ENCODE measurements around the gene TSPAN17. TPM values are rescaled to one million over a fixed set of nuclear protein-coding genes. Genes with fewer than 3 reads are reported as not detected.

Gene TSPAN17, protein sequence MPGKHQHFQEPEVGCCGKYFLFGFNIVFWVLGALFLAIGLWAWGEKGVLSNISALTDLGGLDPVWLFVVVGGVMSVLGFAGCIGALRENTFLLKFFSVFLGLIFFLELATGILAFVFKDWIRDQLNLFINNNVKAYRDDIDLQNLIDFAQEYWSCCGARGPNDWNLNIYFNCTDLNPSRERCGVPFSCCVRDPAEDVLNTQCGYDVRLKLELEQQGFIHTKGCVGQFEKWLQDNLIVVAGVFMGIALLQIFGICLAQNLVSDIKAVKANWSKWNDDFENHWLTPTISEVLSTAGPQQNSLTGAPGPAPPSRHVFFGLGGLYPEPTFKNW
- total RNA-seq: 19.1 and 36.1 TPM in 2 replicates

DNA sequence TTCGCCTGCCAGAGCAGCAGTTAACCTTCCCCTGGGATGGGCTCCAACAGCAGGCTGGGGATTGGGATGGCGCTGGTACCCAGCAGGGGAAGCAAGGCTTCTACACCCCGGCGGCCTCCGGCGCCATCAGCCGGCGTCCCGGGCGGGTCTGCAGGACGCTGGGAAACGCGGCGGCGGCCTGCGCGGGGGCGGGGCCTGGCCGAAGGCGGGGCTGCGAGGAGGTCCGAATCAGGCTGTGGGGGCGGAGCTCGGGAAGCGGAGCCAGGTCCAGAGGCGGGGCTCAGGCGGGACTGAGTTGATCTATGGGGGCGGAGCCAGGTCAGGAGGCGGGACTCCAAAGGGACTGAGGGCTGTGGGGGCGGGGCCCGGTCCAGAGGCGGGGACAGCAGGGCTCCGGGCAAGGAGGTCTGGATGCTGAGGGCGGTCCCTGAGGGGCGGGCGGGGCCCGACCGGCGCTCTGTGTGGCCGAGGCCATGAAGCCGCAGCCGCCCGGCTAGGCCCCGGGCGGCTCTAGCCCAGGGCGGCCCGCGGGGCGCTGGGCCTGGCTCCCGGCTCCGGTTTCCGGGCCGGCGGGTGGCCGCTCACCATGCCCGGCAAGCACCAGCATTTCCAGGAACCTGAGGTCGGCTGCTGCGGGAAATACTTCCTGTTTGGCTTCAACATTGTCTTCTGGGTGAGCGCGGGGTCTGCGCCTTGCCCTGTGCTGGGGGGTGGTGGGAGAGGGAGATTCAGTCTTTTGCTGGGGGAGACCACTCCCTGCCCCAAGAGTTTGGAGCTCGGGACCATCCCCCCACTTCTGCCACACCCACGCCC is at the start of gene TSPAN17:
TSS of gene TSPAN17 (plus strand) at position 455 of the 813 bp plus-strand sequence. CDS start at position 587, 132 bp downstream.

DNA sequence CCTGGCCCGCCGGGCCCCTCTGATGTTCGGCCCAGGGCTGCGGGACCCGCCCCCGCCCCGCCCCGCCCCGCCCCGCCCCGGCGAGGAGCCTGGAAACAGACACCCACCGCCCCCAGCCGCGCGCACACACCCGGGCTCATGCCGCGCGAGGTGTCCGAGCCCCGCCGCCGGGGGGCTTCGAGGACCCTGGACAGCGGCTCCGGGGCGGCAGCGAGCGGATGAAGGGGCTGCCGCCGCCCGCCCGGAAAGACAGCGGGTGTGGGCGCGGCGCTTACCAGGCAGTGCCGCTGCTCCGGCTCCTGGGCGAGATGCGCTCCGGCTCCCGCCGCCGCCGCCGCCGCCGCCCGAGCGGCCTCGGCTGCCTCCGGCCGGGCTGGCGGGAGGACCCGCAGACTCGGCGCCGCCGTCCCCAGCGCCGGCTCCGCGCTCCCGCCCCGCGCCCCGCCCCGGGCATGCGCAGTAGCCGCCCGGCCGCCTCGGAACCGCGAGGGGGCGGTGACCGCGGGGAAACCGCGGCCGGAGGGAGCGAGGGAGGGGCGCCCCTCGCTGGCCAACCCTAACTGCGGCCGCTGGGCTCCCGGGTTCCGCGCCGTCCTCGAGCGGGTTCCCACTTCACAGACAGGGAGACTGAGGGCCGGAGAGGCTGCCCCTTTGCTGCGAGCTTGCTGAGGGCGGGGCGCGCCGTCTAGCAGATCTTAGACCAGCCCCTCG is 37.4 kb upstream of the TSPAN17 start, which contains the start of gene GPRIN1:
TSS of gene GPRIN1 (minus strand) at position 433 of the 711 bp plus-strand sequence. CDS start 10,322 bp downstream, outside the sequence.

DNA sequence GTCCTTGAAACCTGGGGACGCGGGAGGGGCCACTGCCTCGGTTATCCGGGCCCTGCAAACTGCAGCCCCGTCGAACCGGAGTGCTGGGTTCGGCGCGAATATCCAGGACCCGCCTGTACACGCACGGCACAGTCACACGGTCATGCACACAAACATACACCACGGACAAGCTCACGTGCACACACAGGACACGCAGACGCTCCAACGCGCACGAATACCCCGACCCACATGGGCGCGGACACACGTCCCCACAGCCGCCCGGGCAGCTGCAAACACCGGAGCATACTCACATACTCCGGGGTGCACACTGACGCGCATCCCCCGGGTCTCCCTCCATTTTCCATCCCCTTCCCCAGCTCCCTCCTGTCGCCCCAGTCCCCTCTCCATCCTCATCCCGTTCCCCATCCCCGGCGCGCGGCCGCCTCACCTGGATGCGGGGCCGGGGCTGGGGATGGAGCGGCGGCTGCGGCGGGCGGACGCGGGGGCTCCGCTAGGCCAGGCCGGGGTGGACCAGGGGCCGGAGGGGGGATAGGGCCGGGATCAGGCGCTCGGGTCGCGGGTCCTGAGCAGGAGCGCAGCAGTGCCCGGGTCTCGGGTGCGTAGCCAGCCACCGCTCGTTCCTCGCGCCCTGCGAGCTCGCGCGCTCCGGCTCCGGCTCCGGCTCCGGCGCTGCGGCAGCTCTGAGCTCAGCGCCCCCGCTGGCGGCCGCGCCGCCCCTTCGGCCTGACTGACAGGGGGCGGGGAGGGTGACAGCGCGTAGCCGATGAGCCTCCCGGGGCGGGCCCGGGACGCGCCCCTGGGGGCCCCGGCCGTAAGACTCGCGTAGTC is 17.2 kb upstream of the TSPAN17 start, which contains the start of the genes EIF4E1B and SNCB:
TSS of gene EIF4E1B (plus strand) at position 823 of the 828 bp plus-strand sequence. CDS start 12,113 bp downstream, outside the sequence.
TSS of gene SNCB (minus strand) at position 682 of the 828 bp plus-strand sequence. CDS start 880 bp downstream, outside the sequence.

Other genes with a start within 250 kb of the TSPAN17 start
- gene CLTB, start 230.9 kb upstream of the TSPAN17 start, total RNA-seq: 75.3 and 96.3 TPM in 2 replicates
- 41.0 and 47.1 TPM in 2 replicates for gene FAF2, start 199.1 kb upstream of the TSPAN17 start, total RNA-seq
- 5.6 and 11.5 TPM in 2 replicates for gene RNF44, start 110.1 kb upstream of the TSPAN17 start, total RNA-seq
- gene CDHR2, start 98.1 kb upstream of the TSPAN17 start, total RNA-seq: not detected in 2 replicates
- gene GPRIN1, start 37.3 kb upstream of the TSPAN17 start, total RNA-seq: 4.5 and 12.0 TPM in 2 replicates
- not detected in 2 replicates for gene SNCB, start 16.9 kb upstream of the TSPAN17 start, total RNA-seq
- not detected in 2 replicates for gene EIF4E1B, start 16.8 kb upstream of the TSPAN17 start, total RNA-seq
- under 0.01 and 0.32 TPM in 2 replicates for gene UNC5A, start 163.1 kb downstream of the TSPAN17 start, total RNA-seq

All from epithelial cell of alveolus of lung (primary cell).